Gastrocnemius medialis (tissue), 4 donors: ENCODE measurements around the gene HLA-C.

ENCODE experiments used
- CTCF ChIP-seq, 5 experiments: fragments of 450-650 bp in 3 of 5; fragments of 200-600 bp in 2 of 5; sonication (generic) in 2 of 5; IDR thresholded peaks in 4 of 5; conservative IDR thresholded peaks in 1 of 5; 1 replicate in 4 of 5; 2 replicates in 1 of 5; pipeline ENCODE4 v1.5.1; 2016 to 2019; ENCODE audit warnings: antibody characterized with exemption in 5 of 5, mild to moderate bottlenecking in 3 of 5, moderate library complexity in 3 of 5
- POLR2A ChIP-seq, 2 donors: fragments of 450-650 bp; IDR thresholded peaks; one replicate each; pipeline ENCODE4 v1.6.1; 2017; ENCODE audit warnings: antibody characterized with exemption in 2 of 2, mild to moderate bottlenecking in 2 of 2, moderate library complexity in 2 of 2

- TF ChIP-seq POLR2A (IDR thresholded peaks at IDR 0.05) (no peak), CTCF (IDR thresholded peaks at IDR 0.05 in 4 of 5, conservative IDR thresholded peaks at IDR 0.05 in 1 of 5) (no peak)
These were observed 21.5 kb upstream of the HLA-C start for GRCh38 chr6:31293343-31293742.
